HCT116 (cell line): ENCODE results near the gene DCST2. TPM values are rescaled to one million over a fixed set of nuclear protein-coding genes. Genes with fewer than 3 reads are reported as not detected.
A peak's percentile ranks its signal among the peaks of the same experiment; 100 is the strongest.

ENCODE experiments used
- ATAC-seq: fragments of 200-7000 bp; cut with Tn5 transposase; 2 replicates; pipeline ENCODE4 v1.9.1; 2020; ENCODE audit warnings: mild to moderate bottlenecking, moderate library complexity
- BruUV-seq: library from RNA; stranded (reverse); fragments of 400-500 nt; replicated peaks from 2 replicates; lab custom pipeline; 2021; lab: Mats Ljungman, UMichigan
- CTCF ChIA-PET: fragments of 300-600 bp; sonication (Branson Sonifier 250); formaldehyde crosslinking; loops from one replicate; lab custom pipeline; 2021; ENCODE audit warnings: antibody characterized with exemption; lab: Charles Lee
- POLR2A ChIA-PET: fragments of 300-600, 350-600 bp; sonication (Branson Sonifier 250); formaldehyde crosslinking; loops from one replicate; lab custom pipeline; 2021; ENCODE audit warnings: antibody characterized with exemption; lab: Charles Lee
- RAD21 ChIA-PET, 2 experiments: fragments of 300-600 bp; sonication (Branson Sonifier 250); formaldehyde crosslinking; loops; one replicate each; lab custom pipeline; 2023; ENCODE audit warnings: low total read pairs in 2 of 2; ENCODE audit not compliant: uncharacterized antibody in 2 of 2, unreplicated experiment in 2 of 2, low non-redundant PET in 1 of 2; lab: Charles Lee
- DNase-seq: peaks from one replicate; pipeline ENCODE4 v3.0.0-alpha.2; 2010; ENCODE audit warnings: low read depth, low spot score
- H2AFZ ChIP-seq: fragments of 200-600 bp; shearing (Covaris generic), sonication (generic); 2 replicates; pipeline ENCODE4 v1.6.1; 2017; ENCODE audit warnings: low read depth, mixed run types, mixed read lengths, antibody characterized with exemption, low read length; ENCODE audit not compliant: poor library complexity, severe bottlenecking
- H3K27ac ChIP-seq: 2 replicates; pipeline ENCODE4 v1.5.1; 2012; ENCODE audit warnings: low read depth, low read length
- H3K27me3 ChIP-seq: fragments of 200-600 bp; sonication (generic); 2 replicates; pipeline ENCODE4 v1.6.1; 2016; ENCODE audit warnings: mixed run types, low read length, mixed read lengths; ENCODE audit not compliant: insufficient read depth
- H3K36me3 ChIP-seq, 2 experiments: fragments of 200-500 bp in 1 of 2; fragments of 200-600 bp in 1 of 2; sonication (Bioruptor generic) in 1 of 2; sonication (generic) in 1 of 2; 2 replicates each; pipeline versions ENCODE4 v1.5.1 to v1.6.1; 2014 to 2016; ENCODE audit warnings: low read length in 2 of 2, inconsistent platforms in 1 of 2, mixed read lengths in 1 of 2, mixed run types in 1 of 2; ENCODE audit not compliant: insufficient read depth in 2 of 2, control insufficient read depth in 1 of 2
- H3K4me1 ChIP-seq, 2 experiments: fragments of 200-600 bp in 1 of 2; sonication (generic) in 1 of 2; 2 replicates each; pipeline versions ENCODE4 v1.5.1 to v1.6.1; 2012 to 2017; ENCODE audit warnings: low read length in 2 of 2, inconsistent platforms in 1 of 2, mild to moderate bottlenecking in 1 of 2, mixed read lengths in 1 of 2, mixed run types in 1 of 2, moderate library complexity in 1 of 2; ENCODE audit not compliant: insufficient read depth in 2 of 2, control insufficient read depth in 1 of 2
- H3K4me2 ChIP-seq: fragments of 200-600 bp; sonication (generic); 2 replicates; pipeline ENCODE4 v1.6.1; 2017; ENCODE audit warnings: mixed run types, low read length, mixed read lengths
- H3K4me3 ChIP-seq, 2 experiments: fragments of 200-600 bp in 1 of 2; sonication (generic) in 1 of 2; replicated peaks in 1 of 2; 2 replicates each; pipeline ENCODE4 v1.5.1; 2011 to 2016; ENCODE audit warnings: low read length in 2 of 2, control low read depth in 1 of 2, low read depth in 1 of 2, mild to moderate bottlenecking in 1 of 2, mixed read lengths in 1 of 2, mixed run types in 1 of 2
- H3K79me2 ChIP-seq: fragments of 200-600 bp; sonication (generic); 2 replicates; pipeline ENCODE4 v1.6.1; 2017; ENCODE audit warnings: mild to moderate bottlenecking, mixed run types, low read length, moderate library complexity, mixed read lengths; ENCODE audit not compliant: insufficient read depth
- H3K9ac ChIP-seq: fragments of 200-600 bp; sonication (generic); 2 replicates; pipeline ENCODE4 v1.6.1; 2016; ENCODE audit warnings: low read length, mixed read lengths
- H3K9me2 ChIP-seq: fragments of 200-600 bp; sonication (generic), shearing (Covaris generic); 2 replicates; pipeline ENCODE4 v1.6.1; 2017; ENCODE audit warnings: mixed run types, mild to moderate bottlenecking, moderate library complexity; ENCODE audit not compliant: insufficient read depth
- H3K9me3 ChIP-seq, 2 experiments: fragments of 200-500 bp in 1 of 2; fragments of 200-600 bp in 1 of 2; sonication (Bioruptor generic) in 1 of 2; sonication (generic) in 1 of 2; 2 replicates each; pipeline ENCODE4 v1.6.1; 2014 to 2017; ENCODE audit warnings: low read length in 2 of 2, mixed read lengths in 2 of 2, inconsistent platforms in 1 of 2, low read depth in 1 of 2, mild to moderate bottlenecking in 1 of 2, mixed run types in 1 of 2, moderate library complexity in 1 of 2; ENCODE audit not compliant: control insufficient read depth in 1 of 2, insufficient read depth in 1 of 2
- H4K20me1 ChIP-seq: fragments of 200-600 bp; sonication (generic), shearing (Covaris generic); 2 replicates; pipeline ENCODE4 v1.6.1; 2017; ENCODE audit warnings: mixed run types, mild to moderate bottlenecking, moderate library complexity; ENCODE audit not compliant: insufficient read depth
- EGR1 ChIP-seq: IDR thresholded peaks from 2 replicates; pipeline ENCODE4 v1.6.1; 2012; ENCODE audit warnings: low read depth
- ELF1 ChIP-seq: IDR thresholded peaks from 2 replicates; pipeline ENCODE4 v1.6.1; 2012; ENCODE audit warnings: low read depth, borderline replicate concordance
- FOSL1 ChIP-seq: IDR thresholded peaks from 2 replicates; pipeline ENCODE4 v1.6.1; 2012; ENCODE audit warnings: low read depth
- POLR2A ChIP-seq: IDR thresholded peaks from 2 replicates; pipeline ENCODE4 v1.7.0; 2011; ENCODE audit warnings: borderline replicate concordance; ENCODE audit not compliant: insufficient read depth, insufficient read length; ENCODE audit errors: extremely low read depth
- POLR2AphosphoS5 ChIP-seq: IDR thresholded peaks from 2 replicates; pipeline ENCODE4 v1.6.1; 2011; ENCODE audit warnings: mild to moderate bottlenecking, low read depth, low read length, moderate library complexity
- SIN3A ChIP-seq: IDR thresholded peaks from 2 replicates; pipeline ENCODE4 v1.6.1; 2012; ENCODE audit warnings: low read depth
- SP1 ChIP-seq: IDR thresholded peaks from 2 replicates; pipeline ENCODE4 v1.6.1; 2012; ENCODE audit warnings: low read depth
- SRF ChIP-seq: IDR thresholded peaks from 2 replicates; pipeline ENCODE4 v1.6.1; 2012; ENCODE audit warnings: low read depth
- TCF7L2 ChIP-seq: IDR thresholded peaks from 2 replicates; pipeline ENCODE4 v1.7.0; 2011; ENCODE audit warnings: borderline replicate concordance, inconsistent platforms; ENCODE audit not compliant: insufficient read depth, insufficient read length; ENCODE audit errors: extremely low read depth
- YY1 ChIP-seq: IDR thresholded peaks from 2 replicates; pipeline ENCODE4 v1.6.1; 2011; ENCODE audit warnings: low read length, low read depth, moderate library complexity, mild to moderate bottlenecking; ENCODE audit not compliant: insufficient replicate concordance; ENCODE audit errors: extremely low read depth
- ZFX ChIP-seq: fragments of 450-650 bp; IDR thresholded peaks from 2 replicates; pipeline ENCODE4 v1.6.1; 2017
- intact Hi-C: fragments of 100-400 bp; cut with micrococcal nuclease; formaldehyde crosslinking; loops from 2 replicates; pipeline ENCODE4 v1.10.0; 2022
- total RNA-seq: library from RNA; stranded (reverse); gene quantifications from one replicate; pipeline ENCODE4 v1.2.1, GENCODE V29; 2021; ENCODE audit not compliant: unreplicated experiment
- TF ChIP-seq, protein P1 (sequence below), 3 experiments: fragments of 200-600 bp in 1 of 3; sonication (generic) in 1 of 3; IDR thresholded peaks in 2 of 3; conservative IDR thresholded peaks in 1 of 3; 2 replicates each; pipeline ENCODE4 v1.5.1; 2012 to 2017; ENCODE audit warnings: low read depth in 2 of 3, low read length in 2 of 3, antibody characterized with exemption in 1 of 3, borderline replicate concordance in 1 of 3, control low read depth in 1 of 3, mild to moderate bottlenecking in 1 of 3, mixed read lengths in 1 of 3, mixed run types in 1 of 3, moderate library complexity in 1 of 3; ENCODE audit not compliant: insufficient read depth in 1 of 3
- TF ChIP-seq, protein P2 (sequence below): IDR thresholded peaks from 2 replicates; pipeline ENCODE4 v1.6.1; 2012
- TF ChIP-seq, protein P3 (sequence below): IDR thresholded peaks from 2 replicates; pipeline ENCODE4 v1.6.1; 2011; ENCODE audit warnings: mild to moderate bottlenecking, low read length, moderate library complexity; ENCODE audit not compliant: insufficient replicate concordance; ENCODE audit errors: extremely low read depth
- TF ChIP-seq, protein P4 (sequence below): IDR thresholded peaks from 2 replicates; pipeline ENCODE4 v1.6.1; 2012
- TF ChIP-seq, protein P5 (sequence below): IDR thresholded peaks from 2 replicates; pipeline ENCODE4 v1.6.1; 2012; ENCODE audit warnings: low read depth

The DCST2 gene
- total RNA-seq, 1 experiment from 2014 or later, result 2.0 TPM

DNA sequence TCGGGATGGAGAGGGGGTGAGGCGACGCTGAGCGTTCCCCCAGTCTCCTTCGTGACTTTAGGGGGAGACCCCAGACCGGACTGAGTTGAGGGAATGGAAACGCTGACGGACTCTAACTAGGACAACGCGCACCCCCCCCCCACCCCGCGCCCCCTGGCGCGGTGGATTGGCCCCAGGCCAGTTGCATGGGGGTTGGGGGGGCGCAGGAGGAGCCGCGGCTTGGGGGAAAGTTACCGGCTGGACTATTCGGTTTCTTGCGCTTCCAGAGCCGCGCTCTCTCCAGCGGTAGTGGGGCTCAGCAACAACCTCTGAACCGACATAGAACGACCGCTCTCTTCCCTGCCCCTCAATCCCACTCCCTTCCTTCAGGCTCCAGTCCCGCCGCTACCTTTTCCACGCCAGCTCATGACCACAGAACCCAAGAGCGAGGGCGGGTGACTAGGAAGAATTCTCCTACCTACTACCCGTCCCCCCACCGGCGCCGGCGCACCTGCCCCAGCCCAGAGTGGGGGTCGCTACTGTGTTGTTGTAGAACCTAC is 30.3 kb downstream of the DCST2 start:
- H3K27ac ChIP-seq, result peak overlapping the region; percentile 97
- intact Hi-C loops, result loop anchor here (2.0 to 5.0 kb wide), 2 partner anchors 14 to 49 kb away; partner anchors contain the start of gene ADAM15
- POLR2A ChIA-PET, result interaction anchor here (1.3 to 1.5 kb wide), 2 partner anchors 14 to 31 kb away, joined by 3 to 6 read pairs; no protein-coding TSS in a partner anchor
- TF ChIP-seq FOSL1 (no peak), ELF1 (no peak), SIN3A (no peak), POLR2AphosphoS5 (no peak; the same call in 1 of the 2 replicates), SP1 (no peak), SRF (no peak), TCF7L2 (no peak), EGR1 (no peak), POLR2A (no peak), ZFX (no peak), YY1 (no peak)
- TF ChIP-seq, protein P1, sequence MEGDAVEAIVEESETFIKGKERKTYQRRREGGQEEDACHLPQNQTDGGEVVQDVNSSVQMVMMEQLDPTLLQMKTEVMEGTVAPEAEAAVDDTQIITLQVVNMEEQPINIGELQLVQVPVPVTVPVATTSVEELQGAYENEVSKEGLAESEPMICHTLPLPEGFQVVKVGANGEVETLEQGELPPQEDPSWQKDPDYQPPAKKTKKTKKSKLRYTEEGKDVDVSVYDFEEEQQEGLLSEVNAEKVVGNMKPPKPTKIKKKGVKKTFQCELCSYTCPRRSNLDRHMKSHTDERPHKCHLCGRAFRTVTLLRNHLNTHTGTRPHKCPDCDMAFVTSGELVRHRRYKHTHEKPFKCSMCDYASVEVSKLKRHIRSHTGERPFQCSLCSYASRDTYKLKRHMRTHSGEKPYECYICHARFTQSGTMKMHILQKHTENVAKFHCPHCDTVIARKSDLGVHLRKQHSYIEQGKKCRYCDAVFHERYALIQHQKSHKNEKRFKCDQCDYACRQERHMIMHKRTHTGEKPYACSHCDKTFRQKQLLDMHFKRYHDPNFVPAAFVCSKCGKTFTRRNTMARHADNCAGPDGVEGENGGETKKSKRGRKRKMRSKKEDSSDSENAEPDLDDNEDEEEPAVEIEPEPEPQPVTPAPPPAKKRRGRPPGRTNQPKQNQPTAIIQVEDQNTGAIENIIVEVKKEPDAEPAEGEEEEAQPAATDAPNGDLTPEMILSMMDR (IDR thresholded peaks at IDR 0.05 in 2 of 3, conservative IDR thresholded peaks at IDR 0.05 in 1 of 3; ENCODE audit: borderline replicate concordance in 1 of 3, insufficient read depth in 1 of 3, low read depth in 2 of 3, low read length in 2 of 3), result no peak
- TF ChIP-seq, protein P2, sequence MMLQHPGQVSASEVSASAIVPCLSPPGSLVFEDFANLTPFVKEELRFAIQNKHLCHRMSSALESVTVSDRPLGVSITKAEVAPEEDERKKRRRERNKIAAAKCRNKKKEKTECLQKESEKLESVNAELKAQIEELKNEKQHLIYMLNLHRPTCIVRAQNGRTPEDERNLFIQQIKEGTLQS, result no peak
- TF ChIP-seq, protein P3, sequence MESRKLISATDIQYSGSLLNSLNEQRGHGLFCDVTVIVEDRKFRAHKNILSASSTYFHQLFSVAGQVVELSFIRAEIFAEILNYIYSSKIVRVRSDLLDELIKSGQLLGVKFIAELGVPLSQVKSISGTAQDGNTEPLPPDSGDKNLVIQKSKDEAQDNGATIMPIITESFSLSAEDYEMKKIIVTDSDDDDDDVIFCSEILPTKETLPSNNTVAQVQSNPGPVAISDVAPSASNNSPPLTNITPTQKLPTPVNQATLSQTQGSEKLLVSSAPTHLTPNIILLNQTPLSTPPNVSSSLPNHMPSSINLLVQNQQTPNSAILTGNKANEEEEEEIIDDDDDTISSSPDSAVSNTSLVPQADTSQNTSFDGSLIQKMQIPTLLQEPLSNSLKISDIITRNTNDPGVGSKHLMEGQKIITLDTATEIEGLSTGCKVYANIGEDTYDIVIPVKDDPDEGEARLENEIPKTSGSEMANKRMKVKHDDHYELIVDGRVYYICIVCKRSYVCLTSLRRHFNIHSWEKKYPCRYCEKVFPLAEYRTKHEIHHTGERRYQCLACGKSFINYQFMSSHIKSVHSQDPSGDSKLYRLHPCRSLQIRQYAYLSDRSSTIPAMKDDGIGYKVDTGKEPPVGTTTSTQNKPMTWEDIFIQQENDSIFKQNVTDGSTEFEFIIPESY, result no peak
- TF ChIP-seq, protein P4, sequence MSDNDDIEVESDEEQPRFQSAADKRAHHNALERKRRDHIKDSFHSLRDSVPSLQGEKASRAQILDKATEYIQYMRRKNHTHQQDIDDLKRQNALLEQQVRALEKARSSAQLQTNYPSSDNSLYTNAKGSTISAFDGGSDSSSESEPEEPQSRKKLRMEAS, result no peak
- TF ChIP-seq, protein P5, sequence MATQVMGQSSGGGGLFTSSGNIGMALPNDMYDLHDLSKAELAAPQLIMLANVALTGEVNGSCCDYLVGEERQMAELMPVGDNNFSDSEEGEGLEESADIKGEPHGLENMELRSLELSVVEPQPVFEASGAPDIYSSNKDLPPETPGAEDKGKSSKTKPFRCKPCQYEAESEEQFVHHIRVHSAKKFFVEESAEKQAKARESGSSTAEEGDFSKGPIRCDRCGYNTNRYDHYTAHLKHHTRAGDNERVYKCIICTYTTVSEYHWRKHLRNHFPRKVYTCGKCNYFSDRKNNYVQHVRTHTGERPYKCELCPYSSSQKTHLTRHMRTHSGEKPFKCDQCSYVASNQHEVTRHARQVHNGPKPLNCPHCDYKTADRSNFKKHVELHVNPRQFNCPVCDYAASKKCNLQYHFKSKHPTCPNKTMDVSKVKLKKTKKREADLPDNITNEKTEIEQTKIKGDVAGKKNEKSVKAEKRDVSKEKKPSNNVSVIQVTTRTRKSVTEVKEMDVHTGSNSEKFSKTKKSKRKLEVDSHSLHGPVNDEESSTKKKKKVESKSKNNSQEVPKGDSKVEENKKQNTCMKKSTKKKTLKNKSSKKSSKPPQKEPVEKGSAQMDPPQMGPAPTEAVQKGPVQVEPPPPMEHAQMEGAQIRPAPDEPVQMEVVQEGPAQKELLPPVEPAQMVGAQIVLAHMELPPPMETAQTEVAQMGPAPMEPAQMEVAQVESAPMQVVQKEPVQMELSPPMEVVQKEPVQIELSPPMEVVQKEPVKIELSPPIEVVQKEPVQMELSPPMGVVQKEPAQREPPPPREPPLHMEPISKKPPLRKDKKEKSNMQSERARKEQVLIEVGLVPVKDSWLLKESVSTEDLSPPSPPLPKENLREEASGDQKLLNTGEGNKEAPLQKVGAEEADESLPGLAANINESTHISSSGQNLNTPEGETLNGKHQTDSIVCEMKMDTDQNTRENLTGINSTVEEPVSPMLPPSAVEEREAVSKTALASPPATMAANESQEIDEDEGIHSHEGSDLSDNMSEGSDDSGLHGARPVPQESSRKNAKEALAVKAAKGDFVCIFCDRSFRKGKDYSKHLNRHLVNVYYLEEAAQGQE, result no peak
- H3K27me3 ChIP-seq, result no peaks in the 10 kb centered on the region
- H4K20me1 ChIP-seq, result no peaks in the 10 kb centered on the region
- H3K36me3 ChIP-seq, result no peaks in the 10 kb centered on the region; a peak in 1 of 4 replicates
- BruUV-seq, result no TSS peak
- H2AFZ ChIP-seq, result no peak overlapping the region
- H3K79me2 ChIP-seq, result peaks cover 57% of the 10 kb centered on the region
- H3K9ac ChIP-seq, result peak overlapping the region; percentile 93
- CTCF ChIA-PET, result interaction anchor here (2.3 kb wide), 1 partner anchor 48 kb away, joined by 7 read pairs; the partner anchor contains the start of gene ADAM15
- ATAC-seq (no peak), DNase-seq (no peak)
- no peaks in the 10 kb centered on the region for H3K9me2 ChIP-seq
- peaks cover 15 to 73% of the 10 kb centered on the region in 2 experiments for H3K4me1 ChIP-seq
- RAD21 ChIA-PET, result interaction anchor here in 1 of 2 experiments (0.7 kb wide), 1 partner anchor 82 kb away, joined by 3 read pairs; no protein-coding TSS in a partner anchor
- peak overlapping the region; percentile 97 to 98 for H3K4me3 ChIP-seq
- H3K9me3 ChIP-seq, result no peaks in the 10 kb centered on the region
- peak overlapping the region; percentile 80 for H3K4me2 ChIP-seq
